NCI-H510A (cell line): ENCODE results near the gene FAM98A.
A peak's percentile ranks its signal among the peaks of the same experiment; 100 is the strongest.

Experiments used
- DNase-seq: peaks from one replicate; lab custom pipeline; 2025; lab: John Stamatoyannopoulos, UW

FAM98A gene

GRCh38 chr2:33599175-33599942 lies at the start of gene FAM98A:
Gene FAM98A, minus strand, starts transcription at chr2:33599299. Its CDS starts 78 bp downstream, at chr2:33599221.
- peak; percentile 87 for DNase-seq

GRCh38 chr2:33645861-33646260 lies 46.8 kb upstream of the FAM98A start:
- DNase-seq, result no peak

GRCh38 chr2:33644215-33644614 lies 45.1 kb upstream of the FAM98A start:
- no peak for DNase-seq

- no peak for DNase-seq
These were observed 36.9 kb upstream of the FAM98A start for GRCh38 chr2:33636001-33636400.

- no peak for DNase-seq
These were observed 35.3 kb upstream of the FAM98A start for GRCh38 chr2:33634261-33634910.

GRCh38 chr2:33633315-33633714 lies 34.2 kb upstream of the FAM98A start:
- no peak for DNase-seq

GRCh38 chr2:33632831-33633230 lies 33.7 kb upstream of the FAM98A start:
- no peak for DNase-seq

- no peak for DNase-seq
These were observed 29.1 kb upstream of the FAM98A start for GRCh38 chr2:33628031-33628827.

- no peak for DNase-seq
These were observed 19.9 kb upstream of the FAM98A start for GRCh38 chr2:33619028-33619427.

- no peak for DNase-seq
These were observed 18.9 kb upstream of the FAM98A start for GRCh38 chr2:33617989-33618388.

GRCh38 chr2:33617401-33617800 lies 18.3 kb upstream of the FAM98A start:
- DNase-seq, result no peak

GRCh38 chr2:33616873-33617272 lies 17.8 kb upstream of the FAM98A start:
- no peak for DNase-seq

- DNase-seq, result no peak
These were observed 15.1 kb upstream of the FAM98A start for GRCh38 chr2:33614190-33614589.

- no peak for DNase-seq
These were observed 8.8 kb upstream of the FAM98A start for GRCh38 chr2:33607905-33608304.

- DNase-seq, result no peak
These were observed 8.2 kb upstream of the FAM98A start for GRCh38 chr2:33607251-33607721.

GRCh38 chr2:33606622-33607021 lies 7.5 kb upstream of the FAM98A start:
- DNase-seq, result no peak

- DNase-seq, result no peak
These were observed 7.0 kb upstream of the FAM98A start for GRCh38 chr2:33606100-33606499.

GRCh38 chr2:33605056-33605455 lies 6.0 kb upstream of the FAM98A start:
- no peak for DNase-seq

GRCh38 chr2:33603416-33603815 lies 4.3 kb upstream of the FAM98A start:
- no peak for DNase-seq

GRCh38 chr2:33602201-33602830 lies 3.2 kb upstream of the FAM98A start:
- DNase-seq, result no peak

- no peak for DNase-seq
These were observed 769 bp upstream of the FAM98A start for GRCh38 chr2:33599943-33600192.

- peak; percentile 2 for DNase-seq
These were observed 431 bp downstream of the FAM98A start for GRCh38 chr2:33598561-33599174.
